ENCODE results near the gene DLGAP1.

GRCh38 chr18:3605954-3606443 lies 849.1 kb downstream of the DLGAP1 start:
- TF ChIP-seq EZH2 (IDR thresholded peaks at IDR 0.05; ENCODE audit: insufficient read depth, poor library complexity, severe bottlenecking) = no peak
- no peak for TF ChIP-seq EZH2phosphoT487 (IDR thresholded peaks at IDR 0.05; ENCODE audit: insufficient read depth, low read depth)
